SK-N-SH (cell line): ENCODE results near the gene PPP6R2. TPM values are rescaled to one million over a fixed set of nuclear protein-coding genes. Genes with fewer than 3 reads are reported as not detected.

ENCODE experiments used
- CTCF ChIA-PET: fragments of 300-600, 350-600 bp; formaldehyde crosslinking; extraction: SDS; loops from one replicate; lab custom pipeline; 2021; lab: Yijun Ruan, JAX
- POLR2A ChIA-PET: fragments of 350-600 bp; sonication (Branson Sonifier 250); formaldehyde crosslinking; extraction: SDS; loops from one replicate; lab custom pipeline; 2020; ENCODE audit warnings: antibody characterized with exemption, inconsistent platforms; lab: Yijun Ruan, JAX
- DNase-seq: peaks from one replicate; pipeline ENCODE4 v3.0.0; 2012
- H2AFZ ChIP-seq: fragments of 200-600 bp; sonication (generic); 2 replicates; pipeline ENCODE4 v1.8.1; 2016; ENCODE audit warnings: antibody characterized with exemption, mild to moderate bottlenecking, low read depth
- H3F3A ChIP-seq: fragments of 200-600 bp; sonication (generic); replicated peaks from 2 replicates; pipeline ENCODE3; 2016; ENCODE audit warnings: antibody characterized with exemption, mild to moderate bottlenecking; ENCODE audit not compliant: insufficient read depth
- H3K27ac ChIP-seq, 2 experiments: fragments of 200-500 bp in 1 of 2; fragments of 200-600 bp in 1 of 2; sonication (Bioruptor generic) in 1 of 2; sonication (generic), shearing (Covaris generic) in 1 of 2; 2 replicates each; pipeline versions ENCODE4 v1.5.1 to v1.6.1; 2014 to 2016; ENCODE audit warnings: low read depth in 2 of 2, inconsistent platforms in 1 of 2, low read length in 1 of 2, mild to moderate bottlenecking in 1 of 2, mixed read lengths in 1 of 2
- H3K27me3 ChIP-seq: fragments of 200-600 bp; sonication (generic), shearing (Covaris generic); 2 replicates; pipeline ENCODE4 v1.6.1; 2016; ENCODE audit warnings: mixed run types; ENCODE audit not compliant: insufficient read depth
- H3K36me3 ChIP-seq, 2 experiments: fragments of 200-500 bp in 1 of 2; fragments of 200-600 bp in 1 of 2; sonication (Bioruptor generic) in 1 of 2; sonication (generic) in 1 of 2; replicated peaks in 1 of 2; 2 replicates each; pipeline versions ENCODE3 to v1.5.1; 2014 to 2016; ENCODE audit warnings: low read length in 1 of 2, mild to moderate bottlenecking in 1 of 2; ENCODE audit not compliant: insufficient read depth in 2 of 2, control insufficient read depth in 1 of 2
- H3K4me1 ChIP-seq, 2 experiments: fragments of 200-500 bp in 1 of 2; fragments of 200-600 bp in 1 of 2; sonication (Bioruptor generic) in 1 of 2; sonication (generic), shearing (Covaris generic) in 1 of 2; 2 replicates each; pipeline versions ENCODE4 v1.5.1 to v1.6.1; 2014 to 2016; ENCODE audit warnings: low read depth in 1 of 2, low read length in 1 of 2, mixed run types in 1 of 2; ENCODE audit not compliant: insufficient read depth in 2 of 2, control insufficient read depth in 1 of 2
- H3K4me2 ChIP-seq: fragments of 200-600 bp; sonication (generic), shearing (Covaris generic); 2 replicates; pipeline ENCODE4 v1.6.1; 2017; ENCODE audit warnings: mixed run types
- H3K4me3 ChIP-seq, 2 experiments: fragments of 200-500 bp in 1 of 2; fragments of 200-600 bp in 1 of 2; sonication (Bioruptor generic) in 1 of 2; sonication (generic), shearing (Covaris generic) in 1 of 2; 2 replicates each; pipeline versions ENCODE4 v1.5.1 to v1.8.1; 2014 to 2016; ENCODE audit warnings: low read depth in 2 of 2, inconsistent platforms in 1 of 2, low read length in 1 of 2, mild to moderate bottlenecking in 1 of 2, mixed read lengths in 1 of 2, moderate library complexity in 1 of 2
- H3K79me2 ChIP-seq: fragments of 200-600 bp; sonication (generic); 2 replicates; pipeline ENCODE4 v1.8.1; 2017; ENCODE audit warnings: mild to moderate bottlenecking; ENCODE audit not compliant: insufficient read depth
- H3K9ac ChIP-seq: fragments of 200-600 bp; sonication (generic); 2 replicates; pipeline ENCODE4 v1.6.1; 2017; ENCODE audit warnings: mixed run types
- H3K9me2 ChIP-seq: fragments of 200-600 bp; sonication (generic); 2 replicates; pipeline ENCODE4 v1.6.1; 2017; ENCODE audit warnings: mixed run types
- H3K9me3 ChIP-seq: fragments of 200-600 bp; sonication (generic); 2 replicates; pipeline ENCODE4 v1.6.1; 2017; ENCODE audit warnings: mixed run types, mild to moderate bottlenecking, moderate library complexity
- H4K20me1 ChIP-seq: fragments of 200-600 bp; sonication (generic); 2 replicates; pipeline ENCODE4 v1.6.1; 2017; ENCODE audit warnings: mild to moderate bottlenecking, mixed run types; ENCODE audit not compliant: insufficient read depth
- CHD2 ChIP-seq: fragments of 150-350 bp; IDR thresholded peaks from 2 replicates; pipeline ENCODE4 v1.6.1; 2018; ENCODE audit warnings: low read length; ENCODE audit not compliant: partially characterized antibody
- EP300 ChIP-seq, 2 experiments: IDR thresholded peaks; 2 replicates each; pipeline versions ENCODE4 v1.4.0 to v1.6.1; 2012; ENCODE audit warnings: borderline replicate concordance in 1 of 2, low read depth in 1 of 2, low read length in 1 of 2
- FOSL2 ChIP-seq: IDR thresholded peaks from 2 replicates; pipeline ENCODE4 v1.4.0; 2012; ENCODE audit warnings: low read depth, mild to moderate bottlenecking, moderate library complexity, borderline replicate concordance
- FOXJ3 ChIP-seq: sonication (generic); formaldehyde crosslinking; IDR thresholded peaks from 2 replicates; pipeline ENCODE4 v1.5.1; 2020; ENCODE audit warnings: mild to moderate bottlenecking, missing genetic modification reagents
- FOXM1 ChIP-seq: IDR thresholded peaks from 2 replicates; pipeline ENCODE4 v1.4.0; 2012; ENCODE audit warnings: low read depth, mild to moderate bottlenecking
- GABPA ChIP-seq: IDR thresholded peaks from 2 replicates; pipeline ENCODE4 v1.4.0; 2012; ENCODE audit warnings: low read depth, mild to moderate bottlenecking
- RXRA ChIP-seq: IDR thresholded peaks from 2 replicates; pipeline ENCODE4 v1.4.0; 2012; ENCODE audit warnings: low read depth, mild to moderate bottlenecking, borderline replicate concordance
- SMC3 ChIP-seq: IDR thresholded peaks from 2 replicates; pipeline ENCODE4 v1.6.1; 2012; ENCODE audit warnings: low read depth, low read length, improper control_type of control experiment
- TAF1 ChIP-seq: IDR thresholded peaks from 2 replicates; pipeline ENCODE4 v1.6.1; 2012; ENCODE audit warnings: low read depth, mild to moderate bottlenecking, low read length, moderate library complexity, borderline replicate concordance
- TCF12 ChIP-seq: IDR thresholded peaks from 2 replicates; pipeline ENCODE4 v1.4.0; 2012
- WGBS: methylation state at CpG from one replicate; pipeline ENCODE4 v1.1.6; 2017; ENCODE audit warnings: low lambda C conversion rate; 5-methylcytosine and 5-hydroxymethylcytosine counted together
- polyA plus RNA-seq, 3 experiments: library from polyadenylated mRNA; depleted of rRNA; stranded (reverse); fragments of >200 nt; gene quantifications; 2 replicates each; pipeline ENCODE4 v1.2.3, GENCODE V29; 2012
- TF ChIP-seq, protein P1 (sequence below): IDR thresholded peaks from 2 replicates; pipeline ENCODE4 v1.4.0; 2012; ENCODE audit warnings: low read depth, borderline replicate concordance
- TF ChIP-seq, protein P2 (sequence below): IDR thresholded peaks from 2 replicates; pipeline ENCODE4; 2012

Gene PPP6R2
- polyA plus RNA-seq, 1 of the 3 experiments (the other 2 are of a cell fraction): 45.7 TPM

DNA sequence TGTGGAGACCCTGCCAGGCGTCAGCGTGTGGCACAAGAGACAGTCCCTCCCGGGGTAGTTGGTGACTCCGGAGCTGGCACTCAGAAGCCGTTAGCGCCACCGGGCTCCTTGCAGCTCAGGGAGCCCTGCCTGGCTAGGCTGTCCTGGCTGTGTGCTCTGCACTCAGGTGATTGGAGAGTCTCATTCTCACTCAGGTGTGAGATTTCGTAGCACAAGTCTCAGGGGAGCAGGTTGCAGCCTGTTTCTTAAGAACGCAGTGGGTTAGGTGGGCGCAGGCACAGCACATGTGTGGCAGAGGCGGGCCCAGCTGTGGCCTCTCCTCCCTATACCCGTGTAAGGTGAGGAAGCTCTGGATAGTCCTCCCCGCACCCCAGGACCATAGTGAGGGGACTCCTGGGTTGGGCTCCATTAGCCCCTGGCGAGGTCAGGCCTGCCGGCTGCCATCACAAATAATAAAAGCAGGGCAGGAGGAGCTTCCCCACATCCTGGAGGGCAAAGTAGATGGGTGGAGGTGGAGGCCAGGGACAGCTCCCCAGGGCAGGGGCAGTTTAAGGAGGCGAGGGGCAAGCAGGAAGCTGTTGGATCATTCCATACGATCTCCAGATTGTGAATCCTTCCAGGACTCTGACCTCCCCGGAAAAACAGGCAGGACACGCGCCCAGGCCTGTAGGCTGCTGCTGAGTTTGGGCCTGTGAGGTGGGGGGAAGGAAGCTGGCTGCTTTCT lies 92.3 kb downstream of the PPP6R2 start:
- DNase-seq: no peak
- Histone ChIP-seq H3K9ac (no peak overlapping the region), H3K4me1 (no peaks in the 10 kb centered on the region), H4K20me1 (no peaks in the 10 kb centered on the region), H3K9me3 (no peaks in the 10 kb centered on the region), H3K4me2 (no peak overlapping the region), H3K9me2 (no peaks in the 10 kb centered on the region), H3K79me2 (no peaks in the 10 kb centered on the region), H3K27me3 (no peaks in the 10 kb centered on the region), H3K4me3 (no peak overlapping the region), H3F3A (no peaks in the 10 kb centered on the region), H2AFZ (no peak overlapping the region), H3K27ac (no peak overlapping the region), H3K36me3 (peaks cover 4 to 72% of the 10 kb centered on the region in 2 experiments)
- POLR2A ChIA-PET: no interaction called here
- 89% methylated on average over 11 of the region's 20 CpGs for WGBS
- TF ChIP-seq TAF1 (no peak), FOXJ3 (CRISPR knock-in tag) (no peak), TCF12 (no peak), GABPA (no peak), CHD2 (no peak), RXRA (no peak)
- TF ChIP-seq, protein P1, sequence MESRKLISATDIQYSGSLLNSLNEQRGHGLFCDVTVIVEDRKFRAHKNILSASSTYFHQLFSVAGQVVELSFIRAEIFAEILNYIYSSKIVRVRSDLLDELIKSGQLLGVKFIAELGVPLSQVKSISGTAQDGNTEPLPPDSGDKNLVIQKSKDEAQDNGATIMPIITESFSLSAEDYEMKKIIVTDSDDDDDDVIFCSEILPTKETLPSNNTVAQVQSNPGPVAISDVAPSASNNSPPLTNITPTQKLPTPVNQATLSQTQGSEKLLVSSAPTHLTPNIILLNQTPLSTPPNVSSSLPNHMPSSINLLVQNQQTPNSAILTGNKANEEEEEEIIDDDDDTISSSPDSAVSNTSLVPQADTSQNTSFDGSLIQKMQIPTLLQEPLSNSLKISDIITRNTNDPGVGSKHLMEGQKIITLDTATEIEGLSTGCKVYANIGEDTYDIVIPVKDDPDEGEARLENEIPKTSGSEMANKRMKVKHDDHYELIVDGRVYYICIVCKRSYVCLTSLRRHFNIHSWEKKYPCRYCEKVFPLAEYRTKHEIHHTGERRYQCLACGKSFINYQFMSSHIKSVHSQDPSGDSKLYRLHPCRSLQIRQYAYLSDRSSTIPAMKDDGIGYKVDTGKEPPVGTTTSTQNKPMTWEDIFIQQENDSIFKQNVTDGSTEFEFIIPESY: no peak
- CTCF ChIA-PET: interaction anchor here (0.7 kb wide), 1 partner anchor 11 kb away, joined by 3 read pairs; no protein-coding TSS in a partner anchor

DNA sequence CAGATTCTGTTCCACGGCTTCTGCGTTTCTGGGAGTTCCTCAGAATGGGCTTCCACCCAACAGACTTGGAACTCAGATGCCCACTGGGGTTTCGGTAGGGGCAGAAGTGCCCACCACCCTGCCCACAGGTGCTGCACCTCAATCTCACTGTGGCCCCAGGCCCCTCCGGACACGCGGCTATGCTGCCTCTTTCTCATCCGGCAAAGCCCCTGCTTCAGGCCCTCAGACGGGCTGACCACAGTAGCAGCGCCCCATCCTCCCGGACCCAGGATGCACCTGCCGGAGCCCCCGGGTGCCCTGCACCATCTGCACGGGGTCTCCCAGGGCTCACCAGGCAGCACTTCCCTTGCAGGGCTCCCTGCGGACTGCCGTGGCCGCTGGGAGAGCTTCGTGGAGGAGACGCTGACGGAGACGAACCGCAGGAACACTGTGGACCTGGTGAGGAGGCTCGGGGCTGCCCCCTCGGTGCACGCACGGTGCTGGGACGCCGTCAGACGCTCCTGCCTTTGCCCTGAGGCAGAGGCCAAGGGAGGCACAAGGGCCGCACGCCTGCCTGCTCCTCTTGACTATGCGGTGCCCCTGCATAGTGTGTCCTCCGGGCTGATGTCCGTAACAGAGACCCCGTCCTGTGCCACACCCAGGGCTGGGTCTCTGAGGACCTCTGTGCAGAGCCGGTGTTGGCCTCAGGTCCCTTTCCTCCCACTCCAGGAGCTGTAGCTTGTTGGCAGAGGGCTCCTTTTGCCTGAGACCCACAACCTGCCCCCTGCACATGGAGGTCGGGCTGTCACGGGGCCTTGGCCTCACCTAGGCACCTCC lies 93.1 kb downstream of the PPP6R2 start:
- Histone ChIP-seq H3K4me2 (no peak overlapping the region), H3K27ac (no peak overlapping the region), H3K27me3 (no peaks in the 10 kb centered on the region), H3K4me1 (no peaks in the 10 kb centered on the region), H3K4me3 (no peak overlapping the region), H3K9ac (no peak overlapping the region), H3K36me3 (peaks cover 0 to 65% of the 10 kb centered on the region in 2 experiments), H3K9me3 (no peaks in the 10 kb centered on the region), H3K9me2 (no peaks in the 10 kb centered on the region), H3F3A (no peaks in the 10 kb centered on the region), H3K79me2 (no peaks in the 10 kb centered on the region), H4K20me1 (no peaks in the 10 kb centered on the region), H2AFZ (no peak overlapping the region)
- CTCF ChIA-PET: no interaction called here
- 93% methylated on average over 15 of the region's 37 CpGs for WGBS
- no peak for DNase-seq
- TF ChIP-seq SMC3: no peak
- TF ChIP-seq, protein P2, sequence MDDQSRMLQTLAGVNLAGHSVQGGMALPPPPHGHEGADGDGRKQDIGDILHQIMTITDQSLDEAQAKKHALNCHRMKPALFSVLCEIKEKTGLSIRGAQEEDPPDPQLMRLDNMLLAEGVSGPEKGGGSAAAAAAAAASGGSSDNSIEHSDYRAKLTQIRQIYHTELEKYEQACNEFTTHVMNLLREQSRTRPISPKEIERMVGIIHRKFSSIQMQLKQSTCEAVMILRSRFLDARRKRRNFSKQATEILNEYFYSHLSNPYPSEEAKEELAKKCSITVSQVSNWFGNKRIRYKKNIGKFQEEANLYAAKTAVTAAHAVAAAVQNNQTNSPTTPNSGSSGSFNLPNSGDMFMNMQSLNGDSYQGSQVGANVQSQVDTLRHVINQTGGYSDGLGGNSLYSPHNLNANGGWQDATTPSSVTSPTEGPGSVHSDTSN: no peak
- TF ChIP-seq EP300 (IDR thresholded peaks at IDR 0.05; ENCODE audit: borderline replicate concordance in 1 of 2, low read depth in 1 of 2, low read length in 1 of 2): no peak
- TF ChIP-seq FOSL2: no peak
- TF ChIP-seq FOXM1: no peak
- POLR2A ChIA-PET: no interaction called here
